ENCODE measurements around the gene LRRTM3. TPM values are rescaled to one million over a fixed set of nuclear protein-coding genes. Genes with fewer than 3 reads are reported as not detected.

Gene LRRTM3
- total RNA-seq, 1 donor from 2014 or later, result not detected

DNA sequence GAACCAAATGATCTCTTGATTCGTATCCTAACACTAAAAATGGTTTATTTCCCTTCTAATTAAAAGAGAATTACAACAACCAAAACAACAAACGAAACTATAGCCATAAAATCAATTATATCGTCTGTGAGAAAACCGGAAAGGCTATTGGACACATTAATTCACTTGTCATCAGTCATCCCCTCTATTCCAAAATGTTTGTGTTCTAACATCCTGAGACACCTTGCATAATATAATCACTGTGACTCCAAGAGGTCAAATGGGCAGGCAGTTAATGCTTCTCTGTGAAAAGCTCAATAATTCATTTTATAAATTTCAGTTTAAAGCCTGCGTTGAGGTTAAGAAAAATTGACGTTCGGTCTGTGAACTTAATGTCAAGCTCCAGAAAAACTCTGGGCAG lies 463 bp upstream of the LRRTM3 start:
- Mint-ChIP-seq H3K27me3 (ENCODE audit: unreplicated experiment) (peaks cover 2% of the 10 kb centered on the region), H3K9me3 (ENCODE audit: unreplicated experiment) (no peaks in the 10 kb centered on the region), H3K36me3 (ENCODE audit: unreplicated experiment) (no peaks in the 10 kb centered on the region), H3K4me1 (ENCODE audit: low read depth, unreplicated experiment) (peaks cover 9% of the 10 kb centered on the region), H3K27ac (ENCODE audit: unreplicated experiment) (no peak overlapping the region), H3K4me3 (ENCODE audit: unreplicated experiment) (peak overlapping the region; percentile 85)
- no peak for DNase-seq
- TF ChIP-seq, protein P1, sequence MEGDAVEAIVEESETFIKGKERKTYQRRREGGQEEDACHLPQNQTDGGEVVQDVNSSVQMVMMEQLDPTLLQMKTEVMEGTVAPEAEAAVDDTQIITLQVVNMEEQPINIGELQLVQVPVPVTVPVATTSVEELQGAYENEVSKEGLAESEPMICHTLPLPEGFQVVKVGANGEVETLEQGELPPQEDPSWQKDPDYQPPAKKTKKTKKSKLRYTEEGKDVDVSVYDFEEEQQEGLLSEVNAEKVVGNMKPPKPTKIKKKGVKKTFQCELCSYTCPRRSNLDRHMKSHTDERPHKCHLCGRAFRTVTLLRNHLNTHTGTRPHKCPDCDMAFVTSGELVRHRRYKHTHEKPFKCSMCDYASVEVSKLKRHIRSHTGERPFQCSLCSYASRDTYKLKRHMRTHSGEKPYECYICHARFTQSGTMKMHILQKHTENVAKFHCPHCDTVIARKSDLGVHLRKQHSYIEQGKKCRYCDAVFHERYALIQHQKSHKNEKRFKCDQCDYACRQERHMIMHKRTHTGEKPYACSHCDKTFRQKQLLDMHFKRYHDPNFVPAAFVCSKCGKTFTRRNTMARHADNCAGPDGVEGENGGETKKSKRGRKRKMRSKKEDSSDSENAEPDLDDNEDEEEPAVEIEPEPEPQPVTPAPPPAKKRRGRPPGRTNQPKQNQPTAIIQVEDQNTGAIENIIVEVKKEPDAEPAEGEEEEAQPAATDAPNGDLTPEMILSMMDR (IDR thresholded peaks at IDR 0.05; ENCODE audit: partially characterized antibody, unreplicated experiment), result no peak

DNA sequence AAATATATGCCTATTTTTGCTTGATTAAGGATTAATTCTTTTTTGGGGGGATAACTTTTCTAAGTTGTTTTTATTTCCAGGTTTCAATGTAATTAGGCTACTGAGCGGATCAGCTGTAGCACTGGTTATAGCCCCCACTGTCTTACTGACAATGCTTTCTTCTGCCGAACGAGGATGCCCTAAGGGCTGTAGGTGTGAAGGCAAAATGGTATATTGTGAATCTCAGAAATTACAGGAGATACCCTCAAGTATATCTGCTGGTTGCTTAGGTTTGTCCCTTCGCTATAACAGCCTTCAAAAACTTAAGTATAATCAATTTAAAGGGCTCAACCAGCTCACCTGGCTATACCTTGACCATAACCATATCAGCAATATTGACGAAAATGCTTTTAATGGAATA lies 1.0 kb downstream of the LRRTM3 start:
- TF ChIP-seq, protein P1 (IDR thresholded peaks at IDR 0.05; ENCODE audit: partially characterized antibody, unreplicated experiment), result no peak
- H3K27me3 Mint-ChIP-seq (ENCODE audit: unreplicated experiment), result peaks cover 2% of the 10 kb centered on the region
- H3K4me3 Mint-ChIP-seq (ENCODE audit: unreplicated experiment), result no peak overlapping the region
- DNase-seq, result no peak
- H3K36me3 Mint-ChIP-seq (ENCODE audit: unreplicated experiment), result no peaks in the 10 kb centered on the region
- no peak overlapping the region for H3K27ac Mint-ChIP-seq (ENCODE audit: unreplicated experiment)
- H3K4me1 Mint-ChIP-seq (ENCODE audit: low read depth, unreplicated experiment), result peaks cover 9% of the 10 kb centered on the region
- H3K9me3 Mint-ChIP-seq (ENCODE audit: unreplicated experiment), result no peaks in the 10 kb centered on the region

DNA sequence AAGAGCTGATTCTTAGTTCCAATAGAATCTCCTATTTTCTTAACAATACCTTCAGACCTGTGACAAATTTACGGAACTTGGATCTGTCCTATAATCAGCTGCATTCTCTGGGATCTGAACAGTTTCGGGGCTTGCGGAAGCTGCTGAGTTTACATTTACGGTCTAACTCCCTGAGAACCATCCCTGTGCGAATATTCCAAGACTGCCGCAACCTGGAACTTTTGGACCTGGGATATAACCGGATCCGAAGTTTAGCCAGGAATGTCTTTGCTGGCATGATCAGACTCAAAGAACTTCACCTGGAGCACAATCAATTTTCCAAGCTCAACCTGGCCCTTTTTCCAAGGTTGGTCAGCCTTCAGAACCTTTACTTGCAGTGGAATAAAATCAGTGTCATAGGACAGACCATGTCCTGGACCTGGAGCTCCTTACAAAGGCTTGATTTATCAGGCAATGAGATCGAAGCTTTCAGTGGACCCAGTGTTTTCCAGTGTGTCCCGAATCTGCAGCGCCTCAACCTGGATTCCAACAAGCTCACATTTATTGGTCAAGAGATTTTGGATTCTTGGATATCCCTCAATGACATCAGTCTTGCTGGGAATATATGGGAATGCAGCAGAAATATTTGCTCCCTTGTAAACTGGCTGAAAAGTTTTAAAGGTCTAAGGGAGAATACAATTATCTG lies 1.6 kb downstream of the LRRTM3 start:
- Mint-ChIP-seq H3K4me3 (ENCODE audit: unreplicated experiment) (peak overlapping the region; percentile 81), H3K36me3 (ENCODE audit: unreplicated experiment) (no peaks in the 10 kb centered on the region), H3K9me3 (ENCODE audit: unreplicated experiment) (no peaks in the 10 kb centered on the region), H3K27me3 (ENCODE audit: unreplicated experiment) (peaks cover 2% of the 10 kb centered on the region), H3K27ac (ENCODE audit: unreplicated experiment) (no peak overlapping the region), H3K4me1 (ENCODE audit: low read depth, unreplicated experiment) (peaks cover 12% of the 10 kb centered on the region)
- TF ChIP-seq, protein P1 (IDR thresholded peaks at IDR 0.05; ENCODE audit: partially characterized antibody, unreplicated experiment), result no peak
- DNase-seq, result no peak

DNA sequence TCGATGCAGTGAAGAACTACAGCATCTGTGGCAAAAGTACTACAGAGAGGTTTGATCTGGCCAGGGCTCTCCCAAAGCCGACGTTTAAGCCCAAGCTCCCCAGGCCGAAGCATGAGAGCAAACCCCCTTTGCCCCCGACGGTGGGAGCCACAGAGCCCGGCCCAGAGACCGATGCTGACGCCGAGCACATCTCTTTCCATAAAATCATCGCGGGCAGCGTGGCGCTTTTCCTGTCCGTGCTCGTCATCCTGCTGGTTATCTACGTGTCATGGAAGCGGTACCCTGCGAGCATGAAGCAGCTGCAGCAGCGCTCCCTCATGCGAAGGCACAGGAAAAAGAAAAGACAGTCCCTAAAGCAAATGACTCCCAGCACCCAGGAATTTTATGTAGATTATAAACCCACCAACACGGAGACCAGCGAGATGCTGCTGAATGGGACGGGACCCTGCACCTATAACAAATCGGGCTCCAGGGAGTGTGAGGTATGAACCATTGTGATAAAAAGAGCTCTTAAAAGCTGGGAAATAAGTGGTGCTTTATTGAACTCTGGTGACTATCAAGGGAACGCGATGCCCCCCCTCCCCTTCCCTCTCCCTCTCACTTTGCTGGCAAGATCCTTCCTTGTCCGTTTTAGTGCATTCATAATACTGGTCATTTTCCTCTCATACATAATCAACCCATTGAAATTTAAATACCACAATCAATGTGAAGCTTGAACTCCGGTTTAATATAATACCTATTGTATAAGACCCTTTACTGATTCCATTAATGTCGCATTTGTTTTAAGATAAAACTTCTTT lies 2.3 kb downstream of the LRRTM3 start:
- peaks cover 2% of the 10 kb centered on the region for H3K27me3 Mint-ChIP-seq (ENCODE audit: unreplicated experiment)
- no peak overlapping the region for H3K27ac Mint-ChIP-seq (ENCODE audit: unreplicated experiment)
- H3K36me3 Mint-ChIP-seq (ENCODE audit: unreplicated experiment), result no peaks in the 10 kb centered on the region
- TF ChIP-seq, protein P1 (IDR thresholded peaks at IDR 0.05; ENCODE audit: partially characterized antibody, unreplicated experiment), result no peak
- peaks cover 12% of the 10 kb centered on the region for H3K4me1 Mint-ChIP-seq (ENCODE audit: low read depth, unreplicated experiment)
- H3K9me3 Mint-ChIP-seq (ENCODE audit: unreplicated experiment), result no peaks in the 10 kb centered on the region
- DNase-seq, result peak; percentile 36
- H3K4me3 Mint-ChIP-seq (ENCODE audit: unreplicated experiment), result peak overlapping the region; percentile 81

DNA sequence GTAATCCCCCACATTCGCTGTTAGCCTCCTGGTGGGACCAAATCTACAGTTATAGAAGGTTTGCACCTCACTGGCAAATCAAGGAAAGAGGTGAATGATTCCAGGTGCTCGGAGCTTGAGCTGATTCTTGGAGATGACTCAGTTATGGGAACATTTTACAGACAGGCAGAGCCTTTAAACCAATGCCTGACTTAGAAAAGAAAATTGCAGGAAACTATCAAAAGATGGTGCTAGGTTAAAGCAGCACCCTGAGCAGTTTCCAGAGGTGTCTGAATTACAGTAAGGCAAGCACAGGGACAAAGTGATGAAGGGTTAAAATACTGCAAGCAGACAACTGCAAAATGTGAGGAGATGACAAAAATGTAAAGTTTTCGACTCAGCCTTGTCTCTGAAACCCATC lies 2.9 kb downstream of the LRRTM3 start:
- no peaks in the 10 kb centered on the region for H3K9me3 Mint-ChIP-seq (ENCODE audit: unreplicated experiment)
- H3K27ac Mint-ChIP-seq (ENCODE audit: unreplicated experiment), result no peak overlapping the region
- peak overlapping the region; percentile 81 for H3K4me3 Mint-ChIP-seq (ENCODE audit: unreplicated experiment)
- no peak for DNase-seq
- TF ChIP-seq, protein P1 (IDR thresholded peaks at IDR 0.05; ENCODE audit: partially characterized antibody, unreplicated experiment), result no peak
- H3K27me3 Mint-ChIP-seq (ENCODE audit: unreplicated experiment), result peaks cover 2% of the 10 kb centered on the region
- H3K4me1 Mint-ChIP-seq (ENCODE audit: low read depth, unreplicated experiment), result peaks cover 12% of the 10 kb centered on the region
- H3K36me3 Mint-ChIP-seq (ENCODE audit: unreplicated experiment), result no peaks in the 10 kb centered on the region

All from glutamatergic neuron (in vitro differentiated cells).